Measurements from ENCODE around the gene GALNTL6.
"Not testable (repeated sequence)": the region's sequence is repeated elsewhere in the genome, so short reads cannot be mapped to it uniquely, and the experiment has no call there.

Gene GALNTL6

GRCh38 chr4:172776203-172776861 lies 963.1 kb downstream of the GALNTL6 start:
- no peak for DNase-seq

GRCh38 chr4:172777729-172778431 lies 964.7 kb downstream of the GALNTL6 start:
- DNase-seq, result no peak

GRCh38 chr4:172778583-172778982 lies 965.4 kb downstream of the GALNTL6 start:
- no peak for DNase-seq

- no peak for DNase-seq
Measured at GRCh38 chr4:172780566-172781081, 967.4 kb downstream of the GALNTL6 start.

GRCh38 chr4:172785613-172786012 lies 972.4 kb downstream of the GALNTL6 start:
- no peak for DNase-seq

- no peak for DNase-seq
Measured at GRCh38 chr4:172786039-172786792, 973.0 kb downstream of the GALNTL6 start.

GRCh38 chr4:172787111-172787510 lies 973.9 kb downstream of the GALNTL6 start:
- no peak for DNase-seq

- DNase-seq, result no peak
Measured at GRCh38 chr4:172791841-172792240, 978.6 kb downstream of the GALNTL6 start.

- DNase-seq, result no peak
Measured at GRCh38 chr4:172793565-172794306, 980.5 kb downstream of the GALNTL6 start.

GRCh38 chr4:172794307-172794703 lies 981.1 kb downstream of the GALNTL6 start:
- DNase-seq, result no peak

- DNase-seq, result not testable (repeated sequence)
Measured at GRCh38 chr4:172797281-172797680, 984.1 kb downstream of the GALNTL6 start.

GRCh38 chr4:172802032-172802431 lies 988.8 kb downstream of the GALNTL6 start:
- DNase-seq, result no peak

- DNase-seq, result no peak
Measured at GRCh38 chr4:172806841-172807240, 993.6 kb downstream of the GALNTL6 start.

- no peak for DNase-seq
Measured at GRCh38 chr4:172808196-172808595, 995.0 kb downstream of the GALNTL6 start.

- no peak for DNase-seq
Measured at GRCh38 chr4:172809319-172809718, 996.1 kb downstream of the GALNTL6 start.

- no peak for DNase-seq
Measured at GRCh38 chr4:172813359-172813923, 1000.2 kb downstream of the GALNTL6 start.

GRCh38 chr4:172815499-172816164 lies 1002.4 kb downstream of the GALNTL6 start:
- no peak for DNase-seq

- DNase-seq, result no peak
Measured at GRCh38 chr4:172818901-172819300, 1005.7 kb downstream of the GALNTL6 start.

GRCh38 chr4:172819353-172819752 lies 1006.1 kb downstream of the GALNTL6 start:
- no peak for DNase-seq

- no peak for DNase-seq
Measured at GRCh38 chr4:172822331-172822730, 1009.1 kb downstream of the GALNTL6 start.

- no peak for DNase-seq
Measured at GRCh38 chr4:172826346-172826745, 1013.1 kb downstream of the GALNTL6 start.

GRCh38 chr4:172826861-172827260 lies 1013.7 kb downstream of the GALNTL6 start:
- no peak for DNase-seq
